Suprapubic skin (tissue), 3 donors: ENCODE data around the gene VPS52.

Experiments
- CTCF ChIP-seq, 2 donors: fragments of 200-600 bp in 1 of 2; fragments of 450-650 bp in 1 of 2; sonication (generic) in 1 of 2; IDR thresholded peaks; one replicate each; pipeline ENCODE4 v1.5.1; 2016 to 2019; ENCODE audit warnings: antibody characterized with exemption in 2 of 2, mild to moderate bottlenecking in 1 of 2, moderate library complexity in 1 of 2
- POLR2A ChIP-seq, 2 donors: fragments of 450-650 bp; IDR thresholded peaks; one replicate each; pipeline ENCODE4 v1.6.1; 2017; ENCODE audit warnings: antibody characterized with exemption in 2 of 2, mild to moderate bottlenecking in 2 of 2, moderate library complexity in 2 of 2

GRCh38 chr6:33236852-33237251 is 34.8 kb downstream of the VPS52 start:
- TF ChIP-seq CTCF (IDR thresholded peaks at IDR 0.05) (no peak), POLR2A (IDR thresholded peaks at IDR 0.05) (no peak)
